Spleen (tissue), 11 donors: ENCODE measurements around the gene ANKRD6. TPM values are rescaled to one million over a fixed set of nuclear protein-coding genes. Genes with fewer than 3 reads are reported as not detected.

Source experiments
- DNase-seq: peaks from one replicate; pipeline ENCODE4 v3.0.0-alpha.2; 2020
- H3K27ac ChIP-seq, 8 donors: fragments of 200-600 bp; sonication (generic) in 7 of 8; 1 replicate in 4 of 8; 2 replicates in 4 of 8; pipeline versions ENCODE4 v1.5.0 to v1.8.0; 2016 to 2021; ENCODE audit warnings: inconsistent platforms in 4 of 8, mild to moderate bottlenecking in 4 of 8, moderate library complexity in 1 of 8
- H3K27me3 ChIP-seq, 7 donors: fragments of 200-600 bp; sonication (generic) in 6 of 7; replicated peaks in 1 of 7; 1 replicate in 4 of 7; 2 replicates in 3 of 7; pipeline versions ENCODE4 v1.5.0 to v1.8.0; 2016 to 2021; ENCODE audit warnings: inconsistent platforms in 3 of 7, mild to moderate bottlenecking in 1 of 7
- H3K36me3 ChIP-seq, 6 donors: fragments of 200-600 bp; sonication (generic) in 5 of 6; 1 replicate in 4 of 6; 2 replicates in 2 of 6; pipeline versions ENCODE4 v1.5.0 to v1.8.0; 2016 to 2021; ENCODE audit warnings: inconsistent platforms in 2 of 6
- H3K4me1 ChIP-seq, 6 donors: fragments of 200-600 bp; sonication (generic) in 5 of 6; 1 replicate in 3 of 6; 2 replicates in 3 of 6; pipeline versions ENCODE4 v1.5.0 to v1.8.0; 2016 to 2021; ENCODE audit warnings: inconsistent platforms in 3 of 6
- H3K4me3 ChIP-seq, 8 donors: fragments of 200-600 bp; sonication (generic) in 7 of 8; 1 replicate in 4 of 8; 2 replicates in 4 of 8; pipeline versions ENCODE4 v1.5.0 to v1.8.0; 2016 to 2021; ENCODE audit warnings: inconsistent platforms in 4 of 8, mild to moderate bottlenecking in 4 of 8, moderate library complexity in 2 of 8
- H3K9me3 ChIP-seq, 8 donors: fragments of 200-600 bp; sonication (generic) in 7 of 8; 1 replicate in 4 of 8; 2 replicates in 4 of 8; pipeline versions ENCODE4 v1.5.0 to v1.8.0; 2016 to 2021; ENCODE audit warnings: inconsistent platforms in 4 of 8
- POLR2A ChIP-seq, 3 donors: fragments of 450-650 bp; IDR thresholded peaks; one replicate each; pipeline ENCODE4 v1.5.1; 2017; ENCODE audit warnings: antibody characterized with exemption in 3 of 3, mild to moderate bottlenecking in 1 of 3
- POLR2AphosphoS5 ChIP-seq, 3 donors: sonication (generic); formaldehyde crosslinking; IDR thresholded peaks; one replicate each; pipeline ENCODE4 v1.5.1; 2017; ENCODE audit warnings: antibody characterized with exemption in 3 of 3
- WGBS, 5 donors: extraction: QIAGEN DNeasy Blood & Tissue Kit in 3 of 5; methylation state at CpG; one replicate each; pipeline versions ENCODE4 v1.1.5 to v1.1.7; 2013 to 2018; 5-methylcytosine and 5-hydroxymethylcytosine counted together
- intact Hi-C: fragments of 100-400 bp; cut with DNase I; formaldehyde crosslinking; loops from one replicate; pipeline ENCODE4 v1.15.0; 2023; ENCODE audit warnings: low total_unique reads
- polyA plus RNA-seq, 3 donors: library from polyadenylated mRNA; stranded (reverse); fragments of 200-250 nt; gene quantifications; one replicate each; pipeline ENCODE4 v1.2.1, GENCODE V29; 2013
- total RNA-seq, 7 donors: library from RNA; depleted of rRNA in 3 of 7; stranded (reverse); fragments of >200 nt in 3 of 7; fragmentation: NEBNext Ultra II Directional in 4 of 7; extraction: Animal tissue kit (Norgen Biotek cat#: 25700) in 4 of 7; gene quantifications; one replicate each; pipeline versions ENCODE4 v1.1.0 to v1.2.1, GENCODE V29; 2016 to 2021
- TF ChIP-seq, protein P1 (sequence below), 11 experiments: fragments of 200-600 bp in 7 of 11; fragments of 450-650 bp in 4 of 11; sonication (generic) in 4 of 11; IDR thresholded peaks in 8 of 11; conservative IDR thresholded peaks in 3 of 11; 1 replicate in 7 of 11; 2 replicates in 4 of 11; pipeline versions ENCODE4 v1.4.0 to v1.8.0; 2016 to 2021; ENCODE audit warnings: antibody characterized with exemption in 11 of 11, inconsistent platforms in 4 of 11, mild to moderate bottlenecking in 1 of 11
- donor health status: healthy with polysubstance abuse.
- donor health status: DM: no; HTN: no; CAD: no; lungs with moderate emphysema.
- donor health status: DM: no; HTN: no; CAD: no.
- donor health status: Bipolar disorder and iron deficiency.
- donor health status: healthy.
- donor health status: DM: no; HTN: no; CAD: no.
- donor health status: DM: yes; HTN: yes; CAD: no.

Gene ANKRD6
- total and polyA plus RNA-seq, 10 donors = 2.2 to 18.4 (median 7.7) TPM

GRCh38 chr6:89509777-89510281 is 76.9 kb downstream of the ANKRD6 start:
- 34 to 52% (median 47%) methylated on average over 3 of the region's 3 CpGs for WGBS, 5 donors
- H3K27ac ChIP-seq = no peak overlapping the region
- H3K4me3 ChIP-seq = no peak overlapping the region
- intact Hi-C loops = no loop called here
- H3K4me1 ChIP-seq = no peaks in the 10 kb centered on the region
- no peaks in the 10 kb centered on the region for H3K27me3 ChIP-seq
- H3K9me3 ChIP-seq = no peaks in the 10 kb centered on the region
- no peak for DNase-seq
- TF ChIP-seq, protein P1, sequence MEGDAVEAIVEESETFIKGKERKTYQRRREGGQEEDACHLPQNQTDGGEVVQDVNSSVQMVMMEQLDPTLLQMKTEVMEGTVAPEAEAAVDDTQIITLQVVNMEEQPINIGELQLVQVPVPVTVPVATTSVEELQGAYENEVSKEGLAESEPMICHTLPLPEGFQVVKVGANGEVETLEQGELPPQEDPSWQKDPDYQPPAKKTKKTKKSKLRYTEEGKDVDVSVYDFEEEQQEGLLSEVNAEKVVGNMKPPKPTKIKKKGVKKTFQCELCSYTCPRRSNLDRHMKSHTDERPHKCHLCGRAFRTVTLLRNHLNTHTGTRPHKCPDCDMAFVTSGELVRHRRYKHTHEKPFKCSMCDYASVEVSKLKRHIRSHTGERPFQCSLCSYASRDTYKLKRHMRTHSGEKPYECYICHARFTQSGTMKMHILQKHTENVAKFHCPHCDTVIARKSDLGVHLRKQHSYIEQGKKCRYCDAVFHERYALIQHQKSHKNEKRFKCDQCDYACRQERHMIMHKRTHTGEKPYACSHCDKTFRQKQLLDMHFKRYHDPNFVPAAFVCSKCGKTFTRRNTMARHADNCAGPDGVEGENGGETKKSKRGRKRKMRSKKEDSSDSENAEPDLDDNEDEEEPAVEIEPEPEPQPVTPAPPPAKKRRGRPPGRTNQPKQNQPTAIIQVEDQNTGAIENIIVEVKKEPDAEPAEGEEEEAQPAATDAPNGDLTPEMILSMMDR (IDR thresholded peaks at IDR 0.05 in 8 of 11, conservative IDR thresholded peaks at IDR 0.05 in 3 of 11) = no peak
- TF ChIP-seq POLR2AphosphoS5 (IDR thresholded peaks at IDR 0.05) (no peak), POLR2A (IDR thresholded peaks at IDR 0.05) (no peak)
- H3K36me3 ChIP-seq = no peaks in the 10 kb centered on the region

DNA sequence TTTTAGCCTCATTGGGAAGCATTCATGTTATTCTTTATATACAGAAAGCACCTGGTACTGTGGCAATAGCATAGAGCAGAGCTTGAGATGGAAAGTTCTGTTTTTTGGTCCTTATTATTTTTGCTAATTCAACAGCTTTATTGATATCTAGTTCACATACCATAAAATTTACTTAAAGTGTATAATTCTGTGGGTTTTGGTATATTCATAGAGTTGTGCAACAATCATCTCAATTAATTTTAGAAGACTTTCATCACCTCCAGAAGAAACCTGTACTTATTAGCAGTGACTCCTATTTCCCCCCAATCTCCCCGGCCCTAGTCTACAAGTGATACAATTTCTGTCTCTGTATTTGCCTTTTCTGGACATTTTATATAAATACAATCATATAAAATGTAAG is 77.4 kb downstream of the ANKRD6 start:
- Histone ChIP-seq H3K4me1 (no peaks in the 10 kb centered on the region), H3K9me3 (no peaks in the 10 kb centered on the region), H3K27me3 (no peaks in the 10 kb centered on the region), H3K36me3 (no peaks in the 10 kb centered on the region), H3K27ac (no peak overlapping the region), H3K4me3 (no peak overlapping the region)
- TF ChIP-seq POLR2AphosphoS5 (IDR thresholded peaks at IDR 0.05) (no peak), POLR2A (IDR thresholded peaks at IDR 0.05) (no peak)
- TF ChIP-seq, protein P1 (IDR thresholded peaks at IDR 0.05 in 8 of 11, conservative IDR thresholded peaks at IDR 0.05 in 3 of 11) = no peak
- intact Hi-C loops = no loop called here
- no peak for DNase-seq
- 89 to 97% (median 91%) methylated on average over 1 of the region's 1 CpG for WGBS, 5 donors

GRCh38 chr6:89518352-89519055 is 85.6 kb downstream of the ANKRD6 start:
- DNase-seq = no peak
- H3K27ac ChIP-seq = no peak overlapping the region
- TF ChIP-seq POLR2A (IDR thresholded peaks at IDR 0.05) (no peak), POLR2AphosphoS5 (IDR thresholded peaks at IDR 0.05) (no peak)
- TF ChIP-seq, protein P1 (IDR thresholded peaks at IDR 0.05 in 8 of 11, conservative IDR thresholded peaks at IDR 0.05 in 3 of 11) = no peak
- WGBS, 5 donors = 90 to 99% (median 98%) methylated on average over 4 of the region's 4 CpGs
- no peaks in the 10 kb centered on the region for H3K36me3 ChIP-seq
- H3K9me3 ChIP-seq = no peaks in the 10 kb centered on the region
- no peaks in the 10 kb centered on the region for H3K27me3 ChIP-seq
- no peaks in the 10 kb centered on the region for H3K4me1 ChIP-seq
- H3K4me3 ChIP-seq = no peak overlapping the region
- intact Hi-C loops = no loop called here

- Histone ChIP-seq H3K4me1 (no peaks in the 10 kb centered on the region), H3K9me3 (peaks cover 0 to 3% (median 0%) of the 10 kb centered on the region in 8 donors), H3K27me3 (no peaks in the 10 kb centered on the region), H3K4me3 (no peak overlapping the region), H3K27ac (no peak overlapping the region), H3K36me3 (no peaks in the 10 kb centered on the region)
- intact Hi-C loops = no loop called here
- no peak for TF ChIP-seq POLR2AphosphoS5 (IDR thresholded peaks at IDR 0.05)
- TF ChIP-seq, protein P1 (IDR thresholded peaks at IDR 0.05 in 8 of 11, conservative IDR thresholded peaks at IDR 0.05 in 3 of 11) = no peak
- TF ChIP-seq POLR2A (IDR thresholded peaks at IDR 0.05) = no peak
- no peak for DNase-seq
Measured at GRCh38 chr6:89520736-89521135, 87.8 kb downstream of the ANKRD6 start.
